Thymus (tissue), 11 donors: ENCODE results near the gene GRB10. TPM values are rescaled to one million over a fixed set of nuclear protein-coding genes. Genes with fewer than 3 reads are reported as not detected.

Source experiments
- DNase-seq, 9 donors: peaks; one replicate each; pipeline ENCODE4 v3.0.0-alpha.2; 2013; ENCODE audit warnings: low spot score in 9 of 9, low read depth in 6 of 9, missing footprints in 1 of 9
- H3K27ac ChIP-seq, 2 donors: one replicate each; pipeline ENCODE4 v1.5.1; 2013; ENCODE audit warnings: control low read depth in 1 of 2, low read depth in 1 of 2, low read length in 1 of 2, mild to moderate bottlenecking in 1 of 2, moderate library complexity in 1 of 2
- H3K27me3 ChIP-seq, 2 donors: one replicate each; pipeline ENCODE4 v1.5.1; 2013; ENCODE audit warnings: low read length in 1 of 2; ENCODE audit not compliant: control insufficient read depth in 2 of 2, insufficient read depth in 1 of 2
- H3K36me3 ChIP-seq, 2 donors: one replicate each; pipeline ENCODE4 v1.5.1; 2013; ENCODE audit warnings: low read length in 1 of 2, mild to moderate bottlenecking in 1 of 2, moderate library complexity in 1 of 2; ENCODE audit not compliant: control insufficient read depth in 2 of 2, insufficient read depth in 2 of 2
- H3K4me1 ChIP-seq, 2 donors: one replicate each; pipeline ENCODE4 v1.5.1; 2013; ENCODE audit warnings: low read length in 2 of 2; ENCODE audit not compliant: control insufficient read depth in 2 of 2, insufficient read depth in 2 of 2
- H3K4me3 ChIP-seq, 2 donors: one replicate each; pipeline ENCODE4 v1.5.1; 2013; ENCODE audit warnings: low read length in 2 of 2, control low read depth in 1 of 2, mild to moderate bottlenecking in 1 of 2
- H3K9me3 ChIP-seq, 2 donors: one replicate each; pipeline ENCODE4 v1.5.1; 2013; ENCODE audit warnings: low read length in 1 of 2, mild to moderate bottlenecking in 1 of 2; ENCODE audit not compliant: control insufficient read depth in 2 of 2, insufficient read depth in 1 of 2
- WGBS: extraction: QIAGEN DNeasy Blood & Tissue Kit; methylation state at CpG from one replicate; pipeline ENCODE4 v1.1.7; 2013; 5-methylcytosine and 5-hydroxymethylcytosine counted together
- polyA plus RNA-seq: library from polyadenylated mRNA; stranded (reverse); fragments of 200-250 nt; gene quantifications from one replicate; pipeline ENCODE4 v1.2.3, GENCODE V29; 2013
- total RNA-seq: library from RNA; stranded (reverse); fragments of 120-200 nt; gene quantifications from one replicate; pipeline ENCODE4 v1.2.4, GENCODE V29; 2013
- donor health status: healthy.

GRB10 gene
- total and polyA plus RNA-seq, 2 donors, result 2.8 to 7.8 TPM

DNA sequence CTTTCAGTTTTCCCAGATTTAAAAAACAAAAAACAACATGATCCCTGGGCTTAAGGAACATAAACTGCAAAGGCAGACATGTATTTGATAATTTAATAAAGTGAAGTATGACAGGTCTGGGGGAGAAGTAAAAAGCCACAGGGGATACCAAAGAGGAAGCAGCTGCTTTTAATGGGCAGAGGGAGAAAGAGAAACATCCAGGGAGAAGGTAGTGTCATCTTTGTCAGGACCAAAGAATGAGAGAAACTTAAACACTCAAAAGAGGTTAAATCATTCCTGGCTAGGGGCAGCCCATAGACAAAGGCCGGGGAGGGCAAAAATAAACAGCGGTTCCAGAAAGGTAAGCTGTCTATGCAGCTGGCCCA is 94.5 kb downstream of the GRB10 start:
- Histone ChIP-seq H3K36me3 (no peaks in the 10 kb centered on the region), H3K27ac (no peak overlapping the region), H3K4me3 (no peak overlapping the region), H3K4me1 (no peaks in the 10 kb centered on the region), H3K9me3 (no peaks in the 10 kb centered on the region), H3K27me3 (no peaks in the 10 kb centered on the region)
- no peak for DNase-seq
- WGBS, result 75% methylated on average over 2 of the region's 2 CpGs

GRCh38 chr7:50687575-50688225 is 95.0 kb downstream of the GRB10 start:
- WGBS, result 94% methylated on average over 7 of the region's 7 CpGs
- no peak for DNase-seq

GRCh38 chr7:50687096-50687495 is 95.6 kb downstream of the GRB10 start:
- 98% methylated on average over 6 of the region's 6 CpGs for WGBS
- H3K27ac ChIP-seq, result no peak overlapping the region
- no peaks in the 10 kb centered on the region for H3K9me3 ChIP-seq
- no peaks in the 10 kb centered on the region for H3K4me1 ChIP-seq
- H3K36me3 ChIP-seq, result no peaks in the 10 kb centered on the region
- DNase-seq, result no peak
- H3K4me3 ChIP-seq, result no peak overlapping the region
- H3K27me3 ChIP-seq, result no peaks in the 10 kb centered on the region

More at GRCh38 chr7:50687575-50688225, 95.0 kb downstream of the GRB10 start:
- Histone ChIP-seq H3K4me3 (no peak overlapping the region), H3K27ac (no peak overlapping the region), H3K36me3 (no peaks in the 10 kb centered on the region), H3K4me1 (no peaks in the 10 kb centered on the region), H3K9me3 (no peaks in the 10 kb centered on the region), H3K27me3 (no peaks in the 10 kb centered on the region)

DNA sequence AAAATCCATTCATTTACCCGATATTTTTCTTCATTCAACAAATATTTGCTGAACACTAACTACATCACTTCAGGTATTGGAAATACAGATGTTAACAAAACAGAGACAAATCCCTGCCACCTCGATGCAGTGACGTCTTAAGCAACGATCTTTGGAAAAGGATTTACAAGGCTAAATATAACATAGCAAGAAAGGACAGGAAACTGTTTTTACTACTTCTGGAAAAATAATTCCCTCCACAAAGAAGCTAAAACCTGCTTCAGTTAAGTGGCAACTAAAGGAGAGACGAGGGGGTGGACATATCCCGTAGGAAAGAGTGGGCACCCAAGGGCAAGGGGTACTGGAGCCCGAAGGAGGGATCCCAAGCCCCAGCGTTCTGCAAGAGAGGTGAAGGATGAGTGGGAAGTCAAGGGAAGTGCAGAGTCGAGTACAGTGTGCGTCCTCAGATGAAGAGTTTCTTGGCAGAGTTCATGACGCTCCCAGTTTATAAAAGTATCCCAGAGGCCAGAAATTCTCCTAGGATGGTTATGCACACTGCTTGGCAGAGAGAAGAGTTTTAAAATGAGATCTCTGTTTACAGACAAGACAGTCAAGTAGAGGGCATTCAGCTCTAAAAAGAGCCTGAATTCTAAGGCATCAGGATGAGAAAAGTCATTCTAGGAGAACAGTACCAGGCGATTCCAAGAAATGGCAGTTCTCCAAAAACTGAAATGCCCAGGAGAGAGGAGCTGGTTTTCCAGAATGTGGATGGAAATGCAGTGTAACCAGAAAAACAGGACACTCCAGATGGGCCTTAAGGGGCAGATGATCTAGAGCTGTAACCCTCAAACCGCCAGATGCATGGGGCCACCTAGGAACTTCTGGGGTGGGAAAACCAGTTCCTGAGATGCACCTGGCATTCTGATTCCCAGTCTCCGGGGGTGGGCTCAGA is 97.3 kb downstream of the GRB10 start:
- Histone ChIP-seq H3K9me3 (no peaks in the 10 kb centered on the region), H3K4me3 (no peak overlapping the region), H3K4me1 (peaks cover 0 to 3% of the 10 kb centered on the region in 2 donors), H3K27ac (no peak overlapping the region), H3K27me3 (no peaks in the 10 kb centered on the region), H3K36me3 (no peaks in the 10 kb centered on the region)
- WGBS, result 95% methylated on average over 14 of the region's 14 CpGs
- no peak for DNase-seq

DNA sequence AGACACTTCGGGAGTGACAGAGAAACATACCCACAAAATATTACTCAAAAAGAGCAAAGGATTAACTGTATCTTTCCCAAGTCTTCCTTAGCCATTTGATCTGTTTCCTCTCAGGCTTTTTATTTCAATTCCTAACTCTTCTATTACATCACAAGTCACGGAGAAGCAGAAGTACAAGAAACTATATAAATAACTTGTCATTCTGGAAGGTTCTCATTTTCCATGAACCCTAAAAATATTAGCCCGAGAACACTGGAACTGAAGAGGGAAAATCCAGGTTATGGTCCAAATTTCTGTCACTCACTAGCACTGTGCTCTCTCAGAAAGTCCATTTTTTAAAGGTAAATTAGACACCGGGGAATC is 98.0 kb downstream of the GRB10 start:
- Histone ChIP-seq H3K4me3 (no peak overlapping the region), H3K4me1 (peaks cover 0 to 3% of the 10 kb centered on the region in 2 donors), H3K9me3 (no peaks in the 10 kb centered on the region), H3K27ac (no peak overlapping the region), H3K36me3 (no peaks in the 10 kb centered on the region), H3K27me3 (no peaks in the 10 kb centered on the region)
- no peak for DNase-seq
- 92% methylated on average over 4 of the region's 4 CpGs for WGBS

- H3K36me3 ChIP-seq, result no peaks in the 10 kb centered on the region
- H3K4me3 ChIP-seq, result no peak overlapping the region
- no peaks in the 10 kb centered on the region for H3K9me3 ChIP-seq
- H3K4me1 ChIP-seq, result peaks cover 0 to 3% of the 10 kb centered on the region in 2 donors
- WGBS, result 86% methylated on average over 5 of the region's 5 CpGs
- no peak for DNase-seq
- H3K27me3 ChIP-seq, result no peaks in the 10 kb centered on the region
- no peak overlapping the region for H3K27ac ChIP-seq
These were observed 98.5 kb downstream of the GRB10 start for GRCh38 chr7:50684011-50684712.

DNA sequence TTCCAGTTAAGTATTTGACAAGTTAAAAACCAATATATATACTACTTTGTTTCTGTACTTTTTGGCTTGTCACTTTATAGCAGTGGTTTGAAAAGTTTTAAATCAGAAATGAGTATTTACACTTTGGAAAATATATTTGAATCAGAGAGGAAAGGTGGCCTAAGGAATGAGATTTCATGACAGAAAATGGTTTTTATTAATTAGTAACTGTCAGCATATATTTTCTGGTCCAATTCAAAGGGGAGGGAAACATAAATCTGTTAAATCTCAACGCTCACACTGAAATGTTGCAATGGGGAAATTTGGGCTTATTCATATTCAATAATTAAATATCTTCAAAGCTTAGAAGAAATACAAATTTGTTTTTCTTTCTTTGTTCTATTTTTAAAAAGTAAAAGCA is 100.1 kb downstream of the GRB10 start:
- WGBS, result 98% methylated on average over 1 of the region's 1 CpG
- H3K4me3 ChIP-seq, result no peak overlapping the region
- no peak for DNase-seq
- peaks cover 0 to 3% of the 10 kb centered on the region in 2 donors for H3K4me1 ChIP-seq
- no peaks in the 10 kb centered on the region for H3K9me3 ChIP-seq
- H3K27ac ChIP-seq, result no peak overlapping the region
- no peaks in the 10 kb centered on the region for H3K36me3 ChIP-seq
- no peaks in the 10 kb centered on the region for H3K27me3 ChIP-seq

- H3K9me3 ChIP-seq, result no peaks in the 10 kb centered on the region
- no peak overlapping the region for H3K4me3 ChIP-seq
- H3K4me1 ChIP-seq, result peaks cover 0 to 3% of the 10 kb centered on the region in 2 donors
- no peak overlapping the region for H3K27ac ChIP-seq
- no peak for DNase-seq
- no peaks in the 10 kb centered on the region for H3K36me3 ChIP-seq
- H3K27me3 ChIP-seq, result no peaks in the 10 kb centered on the region
- WGBS, result 72% methylated on average over 4 of the region's 4 CpGs
These were observed 100.6 kb downstream of the GRB10 start for GRCh38 chr7:50682079-50682478.
